Thyroid gland (tissue), 4 donors: ENCODE results near the gene DPP4. TPM values are rescaled to one million over a fixed set of nuclear protein-coding genes. Genes with fewer than 3 reads are reported as not detected.

Experiments
- DNase-seq, 2 donors: peaks; one replicate each; pipeline ENCODE4 v3.0.0-alpha.2; 2019
- H3K27ac ChIP-seq, 3 donors: fragments of 200-600 bp; sonication (generic); 1 replicate in 2 of 3; 2 replicates in 1 of 3; pipeline ENCODE4 v1.5.1; 2016 to 2019; ENCODE audit warnings: mild to moderate bottlenecking in 1 of 3, moderate library complexity in 1 of 3
- H3K27me3 ChIP-seq: fragments of 200-600 bp; sonication (generic); one replicate; pipeline ENCODE4 v1.5.1; 2019
- H3K36me3 ChIP-seq, 2 donors: fragments of 200-600 bp; sonication (generic); one replicate each; pipeline ENCODE4 v1.5.1; 2016 to 2019
- H3K4me1 ChIP-seq, 2 donors: fragments of 200-600 bp; sonication (generic); one replicate each; pipeline ENCODE4 v1.5.1; 2017 to 2019
- H3K4me3 ChIP-seq, 3 donors: fragments of 200-600 bp; sonication (generic); replicated peaks in 1 of 3; 1 replicate in 2 of 3; 2 replicates in 1 of 3; pipeline ENCODE4 v1.5.1; 2016; ENCODE audit warnings: mild to moderate bottlenecking in 1 of 3
- H3K9me3 ChIP-seq: fragments of 200-600 bp; sonication (generic); one replicate; pipeline ENCODE4 v1.5.1; 2017
- CTCF ChIP-seq, 6 experiments: fragments of 200-600 bp in 3 of 6; fragments of 450-650 bp in 3 of 6; sonication (generic) in 3 of 6; IDR thresholded peaks; one replicate each; pipeline ENCODE4 v1.5.1; 2016 to 2019; ENCODE audit warnings: antibody characterized with exemption in 6 of 6, mild to moderate bottlenecking in 2 of 6, inconsistent platforms in 1 of 6, moderate library complexity in 1 of 6
- POLR2A ChIP-seq, 2 donors: fragments of 450-650 bp; IDR thresholded peaks; one replicate each; pipeline ENCODE4 v1.6.1; 2017; ENCODE audit warnings: antibody characterized with exemption in 2 of 2, mild to moderate bottlenecking in 2 of 2, moderate library complexity in 1 of 2
- WGBS, 2 donors: methylation state at CpG; one replicate each; pipeline ENCODE4 v1.1.5; 2017; 5-methylcytosine and 5-hydroxymethylcytosine counted together
- intact Hi-C: fragments of 100-400 bp; cut with DNase I; formaldehyde crosslinking; loops from one replicate; pipeline ENCODE4 v1.15.1; 2023
- total RNA-seq, 4 donors: library from RNA; depleted of rRNA; stranded (reverse); fragments of >200 nt; gene quantifications; one replicate each; pipeline ENCODE4 v1.2.3, GENCODE V29; 2016

The DPP4 gene
- total RNA-seq, 4 donors from 2014 or later, result 3.0 to 12.7 (median 4.4) TPM

DNA sequence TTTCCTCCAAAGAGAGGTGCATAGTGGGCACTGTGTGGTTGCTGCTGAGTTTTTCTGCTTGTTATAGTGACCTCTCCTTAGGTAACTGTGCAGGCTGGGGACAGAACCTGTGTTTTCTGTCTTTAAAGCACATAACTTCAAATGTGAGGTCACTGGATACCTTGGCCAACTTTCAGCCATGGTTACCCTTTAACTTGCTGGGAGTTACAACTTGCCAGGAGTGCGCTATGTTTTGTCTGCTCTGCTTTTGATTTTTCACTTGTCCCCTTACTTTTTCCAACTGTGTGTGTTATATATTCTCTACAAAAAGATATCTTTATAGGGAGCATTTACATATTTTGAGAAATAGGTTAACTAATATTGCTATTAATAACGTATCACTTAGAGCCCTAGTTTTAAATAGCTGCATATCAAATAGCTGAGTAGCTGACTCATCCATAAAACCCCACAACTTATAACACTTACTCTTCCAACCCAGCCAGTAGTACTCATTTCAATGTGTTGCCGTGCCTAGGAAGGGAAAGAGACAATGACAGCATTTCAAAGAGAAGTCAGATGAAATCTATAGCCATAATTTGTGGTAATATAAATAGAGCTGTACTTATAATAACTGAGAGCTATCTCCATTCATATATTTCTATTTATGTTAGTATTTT is 51.6 kb downstream of the DPP4 start:
- no peak overlapping the region for H3K4me3 ChIP-seq
- 84 to 86% methylated on average over 3 of the region's 3 CpGs for WGBS, 2 donors
- H3K36me3 ChIP-seq, result no peaks in the 10 kb centered on the region
- DNase-seq, result no peak
- TF ChIP-seq POLR2A (IDR thresholded peaks at IDR 0.05) (no peak), CTCF (IDR thresholded peaks at IDR 0.05) (no peak)
- H3K27me3 ChIP-seq, result no peaks in the 10 kb centered on the region
- no peaks in the 10 kb centered on the region for H3K9me3 ChIP-seq
- H3K27ac ChIP-seq, result no peak overlapping the region
- no peaks in the 10 kb centered on the region for H3K4me1 ChIP-seq
- intact Hi-C loops, result no loop called here

GRCh38 chr2:162021516-162022058 is 52.4 kb downstream of the DPP4 start:
- no peak for TF ChIP-seq CTCF (IDR thresholded peaks at IDR 0.05)
- H3K9me3 ChIP-seq, result no peaks in the 10 kb centered on the region
- no peak overlapping the region for H3K27ac ChIP-seq
- no peaks in the 10 kb centered on the region for H3K4me1 ChIP-seq
- WGBS, 2 donors, result 87 to 91% methylated on average over 7 of the region's 7 CpGs
- H3K4me3 ChIP-seq, result no peak overlapping the region
- H3K36me3 ChIP-seq, result no peaks in the 10 kb centered on the region
- no peaks in the 10 kb centered on the region for H3K27me3 ChIP-seq
- DNase-seq, result no peak
- intact Hi-C loops, result no loop called here

DNA sequence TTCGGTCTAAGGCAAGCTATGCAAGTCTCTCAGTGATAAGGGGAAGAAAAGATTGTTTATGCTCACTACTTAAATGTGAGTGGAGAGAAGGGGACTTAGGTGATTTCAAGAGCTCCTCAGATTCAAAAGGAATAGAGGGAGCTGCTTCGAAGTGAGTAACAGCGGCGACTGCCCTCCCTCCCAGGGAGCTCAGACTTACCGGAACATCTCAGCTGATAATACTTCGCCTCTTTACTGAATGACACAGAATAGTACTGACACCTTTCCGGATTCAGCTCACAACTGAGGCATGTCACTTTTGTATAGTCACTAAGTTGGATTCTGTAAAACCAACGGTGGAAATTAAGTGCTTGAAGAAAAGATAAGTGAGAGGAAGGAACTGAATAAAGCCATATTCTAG is 55.5 kb downstream of the DPP4 start:
- intact Hi-C loops, result no loop called here
- WGBS, 2 donors, result 45 to 52% methylated on average over 8 of the region's 8 CpGs
- Histone ChIP-seq H3K27ac (no peak overlapping the region), H3K9me3 (no peaks in the 10 kb centered on the region), H3K4me3 (no peak overlapping the region), H3K36me3 (no peaks in the 10 kb centered on the region), H3K4me1 (no peaks in the 10 kb centered on the region), H3K27me3 (no peaks in the 10 kb centered on the region)
- TF ChIP-seq POLR2A (IDR thresholded peaks at IDR 0.05) (no peak), CTCF (IDR thresholded peaks at IDR 0.05) (no peak)
- DNase-seq, result no peak

DNA sequence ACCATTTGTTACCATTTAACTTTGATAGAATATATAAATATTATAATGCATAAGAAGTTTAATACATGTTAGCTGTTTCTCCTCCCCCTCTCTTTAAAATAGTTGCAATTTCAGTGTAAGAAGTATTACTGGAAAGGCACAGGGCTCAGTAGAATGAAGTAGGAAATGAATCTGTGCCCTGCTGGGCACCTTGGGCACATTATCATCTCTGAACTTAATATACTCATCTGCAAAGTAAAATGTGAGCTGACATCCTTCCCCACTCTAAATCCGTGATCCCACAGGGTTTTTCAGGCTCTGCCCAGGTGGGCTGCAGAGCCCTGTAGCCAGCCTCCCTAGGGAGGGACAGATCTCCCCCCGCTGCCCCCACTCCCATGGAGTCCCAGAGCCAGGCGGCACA is 56.8 kb downstream of the DPP4 start:
- WGBS, 2 donors, result 89 to 90% methylated on average over 3 of the region's 3 CpGs
- H3K4me1 ChIP-seq, result no peaks in the 10 kb centered on the region
- intact Hi-C loops, result no loop called here

More for the DNA sequence above, 56.8 kb downstream of the DPP4 start:
- no peaks in the 10 kb centered on the region for H3K27me3 ChIP-seq
- H3K36me3 ChIP-seq, result no peaks in the 10 kb centered on the region
- H3K27ac ChIP-seq, result no peak overlapping the region
- no peaks in the 10 kb centered on the region for H3K9me3 ChIP-seq
- DNase-seq, result no peak
- TF ChIP-seq POLR2A (IDR thresholded peaks at IDR 0.05) (no peak), CTCF (IDR thresholded peaks at IDR 0.05) (no peak)
- no peak overlapping the region for H3K4me3 ChIP-seq
